Sigmoid colon (tissue), 7 donors: Measurements from ENCODE around the gene PVALEF. TPM values are rescaled to one million over a fixed set of nuclear protein-coding genes. Genes with fewer than 3 reads are reported as not detected.
"Not testable (repeated sequence)": the region's sequence is repeated elsewhere in the genome, so short reads cannot be mapped to it uniquely, and the experiment has no call there.

Experiments
- DNase-seq: peaks from one replicate; pipeline ENCODE4 v3.0.0-alpha.2; 2019
- H3K27ac ChIP-seq, 4 donors: fragments of 200-600 bp; sonication (generic); one replicate each; pipeline ENCODE4 v1.5.1; 2016 to 2019; ENCODE audit warnings: mild to moderate bottlenecking in 1 of 4
- H3K27me3 ChIP-seq, 3 donors: fragments of 200-600 bp; sonication (generic); one replicate each; pipeline ENCODE4 v1.5.1; 2019; ENCODE audit warnings: mild to moderate bottlenecking in 1 of 3
- H3K36me3 ChIP-seq, 4 donors: fragments of 200-600 bp; sonication (generic); one replicate each; pipeline ENCODE4 v1.5.1; 2016 to 2019
- H3K4me1 ChIP-seq, 4 donors: fragments of 200-600 bp; sonication (generic); one replicate each; pipeline ENCODE4 v1.5.1; 2017 to 2019
- H3K4me3 ChIP-seq, 4 donors: fragments of 200-600 bp; sonication (generic); one replicate each; pipeline ENCODE4 v1.5.1; 2017 to 2019; ENCODE audit warnings: mild to moderate bottlenecking in 2 of 4, moderate library complexity in 1 of 4
- H3K9me3 ChIP-seq, 4 donors: fragments of 200-600 bp in 3 of 4; sonication (generic) in 3 of 4; one replicate each; pipeline versions ENCODE4 v1.5.1 to v1.6.1; 2013 to 2019
- EP300 ChIP-seq, 4 donors: sonication (generic); formaldehyde crosslinking; IDR thresholded peaks; one replicate each; pipeline ENCODE4 v1.6.1; 2017; ENCODE audit warnings: antibody characterized with exemption in 4 of 4
- POLR2A ChIP-seq, 2 donors: fragments of 450-650 bp; IDR thresholded peaks; one replicate each; pipeline ENCODE4 v1.6.1; 2016; ENCODE audit warnings: antibody characterized with exemption in 2 of 2, mild to moderate bottlenecking in 2 of 2, moderate library complexity in 2 of 2
- POLR2AphosphoS5 ChIP-seq, 4 donors: sonication (generic); formaldehyde crosslinking; IDR thresholded peaks; one replicate each; pipeline ENCODE4 v1.6.1; 2017; ENCODE audit warnings: antibody characterized with exemption in 4 of 4
- WGBS, 2 donors: extraction: QIAGEN DNeasy Blood & Tissue Kit; methylation state at CpG; one replicate each; pipeline ENCODE4 v1.1.7; 2013; 5-methylcytosine and 5-hydroxymethylcytosine counted together
- intact Hi-C: fragments of 100-400 bp; cut with DNase I; formaldehyde crosslinking; loops from one replicate; pipeline ENCODE4 v1.15.1; 2023
- polyA plus RNA-seq, 3 donors: library from polyadenylated mRNA; stranded (reverse); fragments of 200-250 nt; gene quantifications; one replicate each; pipeline ENCODE4 v1.2.3, GENCODE V29; 2013
- total RNA-seq, 4 donors: library from RNA; depleted of rRNA; stranded (reverse); fragments of >200 nt; gene quantifications; one replicate each; pipeline ENCODE4 v1.1.0, GENCODE V29; 2016
- TF ChIP-seq, protein P1 (sequence below), 4 experiments: fragments of 450-650 bp in 3 of 4; fragments of 200-600 bp in 1 of 4; IDR thresholded peaks; one replicate each; pipeline ENCODE4 v1.5.1; 2016 to 2019; ENCODE audit warnings: antibody characterized with exemption in 4 of 4, mild to moderate bottlenecking in 3 of 4, moderate library complexity in 2 of 4
- donor health status: healthy with polysubstance abuse.
- donor health status: Bipolar disorder and iron deficiency.
- donor health status: healthy.

PVALEF gene
- total and polyA plus RNA-seq, 7 donors: not detected

- no peaks in the 10 kb centered on the region for H3K4me1 ChIP-seq
- intact Hi-C loops: no loop called here
- H3K36me3 ChIP-seq: no peaks in the 10 kb centered on the region
- WGBS, 2 donors: 80 to 81% methylated on average over 17 of the region's 17 CpGs
- peaks cover 0 to 4% (median 0%) of the 10 kb centered on the region in 3 donors for H3K27me3 ChIP-seq
- no peak overlapping the region for H3K27ac ChIP-seq
- H3K4me3 ChIP-seq: no peak overlapping the region
- TF ChIP-seq POLR2AphosphoS5 (IDR thresholded peaks at IDR 0.05) (no peak), POLR2A (IDR thresholded peaks at IDR 0.05) (no peak), EP300 (IDR thresholded peaks at IDR 0.05) (no peak)
- TF ChIP-seq, protein P1, sequence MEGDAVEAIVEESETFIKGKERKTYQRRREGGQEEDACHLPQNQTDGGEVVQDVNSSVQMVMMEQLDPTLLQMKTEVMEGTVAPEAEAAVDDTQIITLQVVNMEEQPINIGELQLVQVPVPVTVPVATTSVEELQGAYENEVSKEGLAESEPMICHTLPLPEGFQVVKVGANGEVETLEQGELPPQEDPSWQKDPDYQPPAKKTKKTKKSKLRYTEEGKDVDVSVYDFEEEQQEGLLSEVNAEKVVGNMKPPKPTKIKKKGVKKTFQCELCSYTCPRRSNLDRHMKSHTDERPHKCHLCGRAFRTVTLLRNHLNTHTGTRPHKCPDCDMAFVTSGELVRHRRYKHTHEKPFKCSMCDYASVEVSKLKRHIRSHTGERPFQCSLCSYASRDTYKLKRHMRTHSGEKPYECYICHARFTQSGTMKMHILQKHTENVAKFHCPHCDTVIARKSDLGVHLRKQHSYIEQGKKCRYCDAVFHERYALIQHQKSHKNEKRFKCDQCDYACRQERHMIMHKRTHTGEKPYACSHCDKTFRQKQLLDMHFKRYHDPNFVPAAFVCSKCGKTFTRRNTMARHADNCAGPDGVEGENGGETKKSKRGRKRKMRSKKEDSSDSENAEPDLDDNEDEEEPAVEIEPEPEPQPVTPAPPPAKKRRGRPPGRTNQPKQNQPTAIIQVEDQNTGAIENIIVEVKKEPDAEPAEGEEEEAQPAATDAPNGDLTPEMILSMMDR (IDR thresholded peaks at IDR 0.05): no peak
- H3K9me3 ChIP-seq: no peaks in the 10 kb centered on the region
- no peak for DNase-seq
Measured at GRCh38 chr17:81153340-81153803, 11.9 kb upstream of the PVALEF start.

DNA sequence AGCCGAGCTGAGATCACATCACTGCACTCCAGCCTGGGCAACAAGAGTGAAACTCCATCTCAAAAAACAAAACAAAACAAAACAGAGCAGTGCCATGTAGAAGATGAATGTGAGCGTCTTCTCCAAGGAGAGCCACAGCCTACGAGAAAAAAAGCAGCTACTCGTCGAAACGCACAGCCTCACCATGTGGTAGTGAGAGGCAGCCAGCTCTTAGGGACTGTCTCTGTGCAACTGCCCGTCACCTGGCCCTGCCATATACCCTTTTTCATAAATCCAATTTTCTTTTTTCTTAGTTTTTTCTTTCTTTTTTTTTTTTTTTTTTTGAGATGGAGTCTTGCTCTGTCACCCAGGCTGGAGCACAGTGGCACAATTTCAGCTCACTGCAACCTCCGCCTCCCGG, 11.3 kb upstream of the PVALEF start:
- H3K4me3 ChIP-seq, H3K27ac ChIP-seq, H3K27me3 ChIP-seq, intact Hi-C loops, H3K9me3 ChIP-seq, H3K4me1 ChIP-seq, DNase-seq, H3K36me3 ChIP-seq: not testable (repeated sequence)
- 82 to 93% methylated on average over 9 of the region's 9 CpGs for WGBS, 2 donors

GRCh38 chr17:81154961-81155360, 10.3 kb upstream of the PVALEF start:
- intact Hi-C loops: no loop called here
- no peaks in the 10 kb centered on the region for H3K36me3 ChIP-seq
- TF ChIP-seq POLR2AphosphoS5 (IDR thresholded peaks at IDR 0.05): no peak
- TF ChIP-seq, protein P1 (IDR thresholded peaks at IDR 0.05): no peak
- no peak for TF ChIP-seq EP300 (IDR thresholded peaks at IDR 0.05)
- no peak for TF ChIP-seq POLR2A (IDR thresholded peaks at IDR 0.05)

GRCh38 chr17:81156866-81157805, 8.2 kb upstream of the PVALEF start:
- Histone ChIP-seq H3K4me3 (no peak overlapping the region), H3K36me3 (no peaks in the 10 kb centered on the region), H3K27ac (no peak overlapping the region), H3K4me1 (no peaks in the 10 kb centered on the region), H3K27me3 (peaks cover 0 to 9% (median 0%) of the 10 kb centered on the region in 3 donors), H3K9me3 (no peaks in the 10 kb centered on the region)
- no peak for TF ChIP-seq POLR2A (IDR thresholded peaks at IDR 0.05)
- TF ChIP-seq, protein P1 (IDR thresholded peaks at IDR 0.05): no peak
- no peak for TF ChIP-seq POLR2AphosphoS5 (IDR thresholded peaks at IDR 0.05)
- no peak for TF ChIP-seq EP300 (IDR thresholded peaks at IDR 0.05)
- 90 to 92% methylated on average over 38 of the region's 38 CpGs for WGBS, 2 donors
- intact Hi-C loops: no loop called here
- DNase-seq: no peak

More at GRCh38 chr17:81154961-81155360, 10.3 kb upstream of the PVALEF start:
- WGBS, 2 donors: 91 to 93% methylated on average over 18 of the region's 18 CpGs
- no peak for DNase-seq
- Histone ChIP-seq H3K27me3 (peaks cover 0 to 3% (median 0%) of the 10 kb centered on the region in 3 donors), H3K4me3 (no peak overlapping the region), H3K4me1 (no peaks in the 10 kb centered on the region), H3K9me3 (no peaks in the 10 kb centered on the region), H3K27ac (no peak overlapping the region)

- Histone ChIP-seq H3K27ac (no peak overlapping the region), H3K36me3 (no peaks in the 10 kb centered on the region), H3K9me3 (no peaks in the 10 kb centered on the region), H3K4me1 (no peaks in the 10 kb centered on the region), H3K4me3 (no peak overlapping the region), H3K27me3 (peaks cover 0 to 9% (median 0%) of the 10 kb centered on the region in 3 donors)
- WGBS, 2 donors: 87 to 90% methylated on average over 39 of the region's 39 CpGs
- intact Hi-C loops: no loop called here
- TF ChIP-seq POLR2AphosphoS5 (IDR thresholded peaks at IDR 0.05) (no peak), EP300 (IDR thresholded peaks at IDR 0.05) (no peak), POLR2A (IDR thresholded peaks at IDR 0.05) (no peak)
- TF ChIP-seq, protein P1 (IDR thresholded peaks at IDR 0.05): no peak
- no peak for DNase-seq
Measured at GRCh38 chr17:81157848-81158687, 7.2 kb upstream of the PVALEF start.
